GM04503 (cell line): ENCODE results near the gene KRTAP10-1.
"Not testable (repeated sequence)": the region's sequence is repeated elsewhere in the genome, so short reads cannot be mapped to it uniquely, and the experiment has no call there.

Source experiments
- DNase-seq: peaks from one replicate; pipeline ENCODE4 v3.0.0-alpha.2; 2012; ENCODE audit warnings: low read depth

The KRTAP10-1 gene, protein sequence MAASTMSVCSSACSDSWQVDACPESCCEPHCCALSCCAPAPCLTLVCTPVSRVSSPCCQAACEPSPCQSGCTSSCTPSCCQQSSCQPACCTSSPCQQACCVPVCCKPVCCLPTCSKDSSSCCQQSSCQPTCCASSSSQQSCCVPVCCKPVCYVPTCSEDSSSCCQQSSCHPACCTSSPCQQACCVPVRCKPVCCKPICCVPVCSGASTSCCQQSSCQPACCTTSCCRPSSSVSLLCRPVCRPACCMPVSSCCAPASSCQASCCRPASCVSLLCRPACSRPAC

DNA sequence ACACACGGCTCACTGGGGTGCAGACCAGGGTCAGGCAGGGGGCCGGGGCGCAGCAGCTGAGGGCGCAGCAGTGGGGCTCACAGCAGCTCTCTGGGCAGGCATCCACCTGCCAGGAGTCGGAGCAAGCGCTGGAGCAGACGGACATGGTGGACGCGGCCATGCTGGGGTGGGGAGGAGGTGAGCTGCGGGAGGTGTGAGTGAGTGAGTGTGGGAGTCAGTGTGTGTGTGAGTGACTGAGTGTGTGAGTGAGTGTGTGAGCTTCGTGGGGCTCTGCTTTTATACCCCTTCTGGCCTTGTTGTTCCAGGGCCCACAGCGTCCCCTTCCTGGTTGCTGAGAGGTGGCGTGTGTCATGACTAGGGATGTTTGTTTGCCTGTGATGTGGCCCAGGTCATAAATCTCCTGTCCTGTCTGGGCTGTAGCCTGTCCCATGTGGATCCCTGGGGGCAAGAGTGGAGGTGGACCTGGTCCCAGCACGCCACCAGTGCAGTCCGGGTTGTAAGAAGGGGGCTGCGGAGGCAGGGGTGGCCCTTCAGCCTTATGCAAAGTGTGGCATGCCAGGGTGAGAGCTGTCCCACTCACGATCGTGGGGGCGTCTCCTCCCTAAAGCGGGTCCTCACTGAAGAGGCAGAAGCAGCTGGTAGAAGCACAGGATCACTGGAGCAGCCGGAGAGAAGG lies at the start of gene KRTAP10-1:
Gene KRTAP10-1, minus strand, starts transcription at position 205 of the 676 bp plus-strand sequence. Its CDS starts 45 bp downstream, at position 160.
- no peak for DNase-seq

DNA sequence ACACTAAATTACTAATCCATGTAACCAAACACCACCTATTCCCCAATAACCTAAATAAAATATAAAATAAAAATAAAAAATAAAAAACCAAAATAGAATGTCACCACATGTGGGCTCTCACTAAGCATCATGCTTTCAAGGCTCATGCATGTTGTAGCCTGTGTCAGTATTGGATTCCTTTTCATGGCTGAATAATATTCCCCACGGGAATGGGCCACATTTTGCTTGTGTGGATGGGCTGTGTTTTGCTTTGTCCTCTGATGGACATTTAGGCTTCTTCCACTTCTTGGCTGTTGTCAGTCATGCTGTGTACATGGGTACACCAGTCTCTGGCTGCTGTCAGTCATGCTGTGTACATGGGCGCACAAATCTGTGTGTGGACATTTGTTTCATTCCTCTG lies 49.1 kb upstream of the KRTAP10-1 start:
- DNase-seq, result no peak

DNA sequence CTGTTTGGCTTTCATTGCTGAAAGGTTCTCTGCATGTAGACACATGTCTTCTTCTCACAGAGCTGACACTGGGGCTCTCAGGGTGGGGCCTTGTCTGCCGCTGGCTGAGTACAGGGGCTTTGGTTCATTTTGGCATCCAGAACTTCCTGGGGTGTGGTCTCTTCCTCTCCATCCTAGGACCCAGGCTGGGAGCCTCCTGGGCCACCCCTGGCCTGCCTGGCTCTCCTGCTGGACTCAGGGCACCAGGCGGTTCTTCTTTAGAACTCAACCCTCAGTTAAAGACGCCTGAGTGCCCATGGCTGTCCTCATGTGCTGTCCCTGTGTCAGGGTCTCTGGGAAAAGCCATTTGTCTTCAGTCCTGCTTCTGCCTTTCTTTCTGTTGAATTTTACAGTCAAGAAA lies 45.9 kb upstream of the KRTAP10-1 start:
- no peak for DNase-seq

DNA sequence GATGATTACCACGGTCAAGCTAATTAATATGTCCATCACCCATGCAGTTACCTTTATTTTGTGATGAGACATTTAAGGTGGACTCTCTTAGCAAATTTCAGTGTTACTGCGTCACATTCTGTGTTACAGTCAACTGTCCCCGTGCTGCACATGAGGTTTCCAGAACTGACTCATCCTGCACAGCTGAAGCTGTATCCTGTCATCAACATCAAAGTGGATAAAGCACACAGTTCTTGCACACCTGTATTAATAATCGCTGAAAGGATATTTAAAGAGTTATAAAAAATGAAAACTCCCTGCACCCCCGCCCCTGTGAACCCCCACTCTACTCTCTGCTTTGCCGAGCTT lies 43.8 kb upstream of the KRTAP10-1 start:
- no peak for DNase-seq

DNA sequence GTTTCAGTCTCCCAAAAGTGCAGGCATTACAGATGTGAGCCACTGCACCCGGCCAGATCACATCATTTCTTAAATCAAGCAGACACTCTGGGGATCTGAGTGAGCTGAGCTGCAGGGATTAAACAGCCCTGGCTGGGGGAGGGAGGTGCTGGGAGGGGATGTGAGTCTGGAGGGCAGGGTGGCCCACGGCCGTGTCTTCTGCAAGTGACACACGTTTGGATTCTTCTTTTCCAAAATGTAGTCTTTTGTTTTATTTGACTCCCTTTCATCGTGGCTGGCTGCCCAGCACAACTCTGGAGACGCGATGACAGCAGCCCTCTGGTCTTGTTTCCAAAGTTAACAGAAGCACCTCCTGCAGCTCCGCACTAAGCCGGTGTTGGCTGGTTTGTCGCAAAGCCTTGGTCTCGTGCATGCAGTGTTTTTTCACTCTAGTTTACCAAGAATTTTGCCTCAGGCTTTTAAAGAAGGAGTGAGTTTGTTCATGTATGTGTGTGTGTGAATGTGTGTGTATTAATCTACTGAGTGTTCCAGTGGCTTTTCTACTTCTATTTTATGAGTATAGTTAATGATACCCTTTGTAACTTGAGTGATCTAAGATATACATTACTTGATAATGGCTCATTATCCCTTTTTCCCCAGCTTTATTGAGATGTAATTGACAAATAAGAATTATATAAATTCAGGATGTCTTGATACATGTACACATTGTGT lies 43.2 kb upstream of the KRTAP10-1 start:
- DNase-seq, result no peak

DNA sequence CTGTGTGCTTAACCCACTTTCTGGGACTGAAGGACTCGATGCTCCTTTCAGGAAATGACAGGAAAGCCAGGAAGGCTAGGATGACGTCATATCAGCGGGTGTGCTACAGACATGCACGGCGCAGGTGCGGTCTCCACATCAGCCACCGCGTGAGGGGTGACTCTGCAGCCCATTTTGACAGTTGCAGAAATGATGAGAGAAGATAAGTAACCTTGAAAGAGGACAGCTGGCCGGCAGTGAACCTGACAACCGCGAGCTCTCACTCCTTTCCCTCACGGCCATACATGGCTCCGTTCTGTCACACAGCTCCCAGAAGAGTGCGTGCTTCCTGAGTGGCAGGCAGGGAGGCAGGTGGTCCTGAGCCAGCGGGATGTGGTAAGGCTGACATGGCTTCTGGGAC lies 42.1 kb upstream of the KRTAP10-1 start:
- no peak for DNase-seq

DNA sequence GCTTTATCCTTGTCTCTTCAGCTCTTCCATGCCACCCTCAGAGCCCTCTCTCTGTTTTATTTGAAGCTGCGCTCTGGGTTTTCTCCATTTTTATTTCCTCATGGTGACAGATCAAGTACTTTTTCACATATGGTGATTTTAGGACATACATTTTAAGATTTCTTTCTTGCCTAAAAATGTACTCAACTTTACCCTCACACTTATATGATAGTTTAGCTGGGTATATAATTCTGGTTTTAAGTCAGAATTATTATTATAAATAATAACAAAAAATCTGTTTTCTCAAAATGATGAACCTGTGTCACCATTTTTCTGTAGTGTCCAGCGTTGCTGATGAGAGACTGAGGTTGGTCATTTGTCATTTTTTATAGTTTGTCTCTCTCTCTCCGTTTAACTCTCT lies 41.2 kb upstream of the KRTAP10-1 start:
- DNase-seq, result no peak

DNA sequence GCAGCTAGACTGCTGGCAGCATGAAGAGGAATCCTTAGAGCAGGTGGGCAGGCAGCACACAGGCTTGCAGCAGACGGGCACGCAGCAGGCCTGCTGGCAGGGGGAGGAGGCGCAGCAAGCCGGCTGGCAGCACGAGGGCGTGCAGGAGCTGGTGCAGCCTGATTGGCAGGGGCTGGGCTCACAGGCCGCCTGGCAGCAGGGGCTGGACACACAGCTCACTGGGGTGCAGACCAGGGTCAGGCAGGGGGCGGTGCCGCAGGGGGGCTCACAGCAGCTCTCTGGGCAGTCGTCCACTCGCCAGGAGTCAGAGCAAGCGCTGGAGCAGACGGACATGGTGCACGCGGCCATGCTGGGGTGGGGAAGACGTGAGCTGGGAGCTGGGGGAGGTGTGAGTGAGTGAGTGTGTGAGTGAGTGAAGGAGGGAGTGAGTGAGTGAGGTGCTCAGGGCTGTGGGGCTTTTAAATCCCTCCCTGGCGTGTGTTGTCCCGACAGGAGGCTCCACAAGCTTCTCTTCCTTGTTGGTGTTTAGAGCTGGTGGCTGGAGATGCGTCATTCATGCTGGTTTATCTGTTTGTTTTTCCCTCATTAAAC lies 40.3 kb upstream of the KRTAP10-1 start, which contains the start of gene KRTAP10-5:
Gene KRTAP10-5, minus strand, starts transcription at position 374 of the 591 bp plus-strand sequence. Its CDS starts 26 bp downstream, at position 348.
- DNase-seq, result not testable (repeated sequence)

DNA sequence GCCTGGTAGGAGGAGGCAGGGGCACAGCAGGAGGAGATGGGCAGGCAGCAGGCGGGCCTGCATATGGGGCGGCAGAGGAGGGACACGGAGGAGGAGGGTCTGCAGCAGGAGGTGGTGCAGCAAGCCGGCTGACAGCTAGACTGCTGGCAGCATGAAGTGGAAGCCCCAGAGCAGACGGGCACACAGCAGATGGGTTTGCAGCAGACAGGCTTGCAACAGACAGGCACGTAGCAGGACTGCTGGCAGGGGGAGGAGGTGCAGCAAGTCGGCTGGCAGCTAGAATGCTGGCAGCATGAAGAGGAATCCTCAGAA lies 39.8 kb upstream of the KRTAP10-1 start:
- DNase-seq, result no peak

DNA sequence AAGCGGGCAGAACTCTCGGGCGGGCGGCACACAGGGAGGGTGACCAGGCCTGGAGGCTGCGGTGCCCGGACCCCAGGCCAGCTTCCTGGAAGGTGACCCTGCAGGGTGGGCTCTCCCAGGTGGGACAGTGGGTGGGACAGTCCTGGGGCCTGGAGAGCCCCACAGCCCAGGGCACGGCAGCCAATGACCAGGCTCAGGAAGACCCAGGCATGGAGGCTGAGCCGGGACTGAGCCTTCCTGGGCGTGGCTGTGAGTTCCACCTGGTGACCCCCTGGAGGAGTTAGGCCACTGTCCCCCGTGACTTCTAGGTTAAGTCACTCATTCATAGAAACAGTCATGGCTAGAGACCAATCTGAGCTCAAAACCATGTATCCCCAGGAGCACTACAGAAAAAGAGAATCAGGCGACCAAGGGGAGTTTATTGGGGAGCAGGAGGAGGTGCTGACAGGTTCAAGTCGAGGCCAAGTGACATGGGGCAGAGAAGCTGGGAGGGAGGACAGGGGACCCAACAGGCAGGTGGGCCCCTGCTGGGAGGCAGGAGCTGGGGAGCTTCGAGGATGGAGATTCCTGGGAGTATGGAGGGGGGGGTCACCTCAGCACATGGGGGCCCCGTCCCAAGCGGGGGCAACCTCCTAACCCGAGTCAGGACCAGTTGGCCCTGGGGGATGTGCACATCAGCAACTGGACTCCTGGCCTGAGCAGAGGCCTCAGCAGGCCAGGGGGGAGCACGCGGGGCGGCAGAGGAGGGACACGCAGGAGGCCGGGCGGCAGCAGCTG lies 39.2 kb upstream of the KRTAP10-1 start:
- DNase-seq, result no peak

DNA sequence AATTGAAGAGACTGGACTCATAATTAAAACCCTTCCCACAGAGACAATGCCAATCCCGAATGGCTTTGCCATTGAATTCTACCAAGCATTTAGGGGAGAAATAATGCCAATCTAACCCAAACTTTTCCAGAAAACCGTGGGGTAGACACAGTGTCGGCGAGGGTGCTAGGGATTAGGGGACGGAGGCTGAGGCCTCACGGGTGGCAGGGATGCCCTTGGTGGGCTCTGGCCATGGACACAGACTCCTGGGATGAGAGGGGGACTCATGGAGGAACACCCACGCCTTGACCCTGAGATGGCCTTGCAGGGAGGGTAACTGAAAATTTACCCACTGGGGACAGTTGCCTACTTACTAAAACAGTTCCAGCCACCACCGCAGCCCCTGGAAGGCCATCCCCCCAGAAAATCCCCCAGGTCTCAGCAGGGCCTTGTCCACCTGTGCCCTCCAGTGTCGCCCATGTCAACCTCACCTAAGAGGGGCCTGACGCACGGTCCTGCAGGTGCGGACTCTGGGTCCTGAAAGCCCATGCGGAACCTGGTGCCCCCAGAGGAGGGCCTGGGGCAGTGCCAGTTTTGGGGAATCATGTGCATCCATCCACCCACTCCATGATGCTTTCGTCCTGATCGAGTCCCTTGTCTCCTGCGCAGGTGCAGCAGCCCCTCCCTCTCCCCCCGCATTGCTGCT lies 38.5 kb upstream of the KRTAP10-1 start:
- no peak for DNase-seq

DNA sequence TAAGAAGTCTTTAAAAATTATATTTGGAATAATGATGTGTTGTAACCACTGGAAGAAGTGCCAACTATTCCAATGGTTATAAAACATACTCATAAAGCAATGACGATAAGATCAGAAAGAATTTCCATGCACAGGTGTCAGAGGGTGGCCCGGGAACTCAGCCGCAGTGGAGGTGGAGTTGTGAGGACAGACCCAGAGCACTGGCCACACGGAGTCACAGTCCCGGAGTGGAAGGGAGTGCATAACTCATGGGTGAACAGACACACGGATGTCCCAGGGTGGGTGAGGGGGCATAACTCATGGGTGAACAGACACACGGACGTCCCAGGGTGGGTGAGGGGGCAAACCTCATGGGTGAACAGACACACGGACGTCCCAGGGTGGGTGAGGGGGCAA lies 36.0 kb upstream of the KRTAP10-1 start:
- no peak for DNase-seq

DNA sequence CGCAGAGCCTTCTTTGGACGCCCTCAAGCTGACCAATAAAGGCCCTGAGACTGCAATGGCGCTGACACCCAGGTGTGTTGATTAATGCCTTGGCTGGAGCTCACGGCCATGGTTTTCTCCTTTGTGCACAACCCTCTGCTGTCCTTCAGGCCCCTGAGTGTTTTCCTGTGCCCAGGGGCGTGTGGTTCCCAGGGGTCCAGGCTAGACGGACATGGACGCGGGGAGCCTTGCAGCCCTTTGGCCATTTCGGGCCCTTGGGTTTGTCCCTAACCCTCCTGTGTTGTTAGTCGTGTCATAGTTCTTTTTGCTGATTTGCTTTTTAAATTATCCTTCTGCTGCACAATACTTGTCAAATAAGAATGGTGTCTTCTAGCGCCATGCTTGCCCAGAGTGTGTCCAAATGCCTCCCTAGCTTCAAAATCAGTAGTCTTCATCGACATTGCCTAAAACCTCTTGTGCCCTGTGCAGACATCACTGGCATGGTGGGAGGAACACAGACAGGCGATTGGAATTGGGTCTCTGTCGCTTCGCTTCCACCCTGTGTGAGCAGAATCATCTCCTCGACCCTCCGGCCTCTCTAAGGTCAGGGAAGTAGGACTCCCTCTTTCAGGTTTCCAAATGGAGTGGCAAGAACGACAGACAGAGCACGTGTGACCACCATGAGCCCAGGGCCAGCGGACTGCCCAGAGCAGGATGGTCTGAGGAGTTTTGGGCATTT lies 35.5 kb upstream of the KRTAP10-1 start:
- no peak for DNase-seq

DNA sequence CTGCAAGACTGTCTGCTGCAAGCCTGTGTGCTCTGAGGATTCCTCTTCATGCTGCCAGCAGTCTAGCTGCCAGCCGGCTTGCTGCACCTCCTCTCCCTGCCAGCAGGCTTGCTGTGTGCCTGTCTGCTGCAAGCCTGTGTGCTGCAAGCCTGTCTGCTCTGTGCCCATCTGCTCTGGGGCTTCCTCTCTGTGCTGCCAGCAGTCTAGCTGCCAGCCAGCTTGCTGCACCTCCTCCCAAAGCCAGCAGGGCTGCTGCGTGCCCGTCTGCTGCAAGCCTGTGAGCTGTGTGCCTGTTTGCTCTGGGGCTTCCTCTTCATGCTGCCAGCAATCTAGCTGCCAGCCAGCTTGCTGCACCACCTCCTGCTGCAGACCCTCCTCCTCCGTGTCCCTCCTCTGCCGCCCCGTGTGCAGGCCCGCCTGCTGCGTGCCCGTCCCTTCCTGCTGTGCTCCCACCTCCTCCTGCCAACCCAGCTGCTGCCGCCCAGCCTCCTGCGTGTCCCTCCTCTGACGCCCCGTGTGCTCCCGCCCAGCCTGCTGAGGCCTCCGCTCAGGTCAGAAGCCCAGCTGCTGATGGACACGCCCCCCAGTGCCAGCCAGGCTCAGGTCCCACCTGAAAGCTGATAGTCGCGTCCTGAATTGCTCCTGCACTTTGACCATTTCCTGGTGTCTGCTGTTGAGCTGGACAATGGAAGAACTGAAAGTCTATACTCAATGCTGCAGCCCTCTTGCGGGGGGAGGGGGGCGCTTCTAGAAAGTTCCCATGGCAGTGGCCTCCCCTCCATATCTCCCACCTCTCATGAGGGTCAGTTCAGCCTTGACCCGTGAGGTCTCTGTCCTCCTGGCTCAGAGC lies 34.7 kb upstream of the KRTAP10-1 start:
- no peak for DNase-seq

DNA sequence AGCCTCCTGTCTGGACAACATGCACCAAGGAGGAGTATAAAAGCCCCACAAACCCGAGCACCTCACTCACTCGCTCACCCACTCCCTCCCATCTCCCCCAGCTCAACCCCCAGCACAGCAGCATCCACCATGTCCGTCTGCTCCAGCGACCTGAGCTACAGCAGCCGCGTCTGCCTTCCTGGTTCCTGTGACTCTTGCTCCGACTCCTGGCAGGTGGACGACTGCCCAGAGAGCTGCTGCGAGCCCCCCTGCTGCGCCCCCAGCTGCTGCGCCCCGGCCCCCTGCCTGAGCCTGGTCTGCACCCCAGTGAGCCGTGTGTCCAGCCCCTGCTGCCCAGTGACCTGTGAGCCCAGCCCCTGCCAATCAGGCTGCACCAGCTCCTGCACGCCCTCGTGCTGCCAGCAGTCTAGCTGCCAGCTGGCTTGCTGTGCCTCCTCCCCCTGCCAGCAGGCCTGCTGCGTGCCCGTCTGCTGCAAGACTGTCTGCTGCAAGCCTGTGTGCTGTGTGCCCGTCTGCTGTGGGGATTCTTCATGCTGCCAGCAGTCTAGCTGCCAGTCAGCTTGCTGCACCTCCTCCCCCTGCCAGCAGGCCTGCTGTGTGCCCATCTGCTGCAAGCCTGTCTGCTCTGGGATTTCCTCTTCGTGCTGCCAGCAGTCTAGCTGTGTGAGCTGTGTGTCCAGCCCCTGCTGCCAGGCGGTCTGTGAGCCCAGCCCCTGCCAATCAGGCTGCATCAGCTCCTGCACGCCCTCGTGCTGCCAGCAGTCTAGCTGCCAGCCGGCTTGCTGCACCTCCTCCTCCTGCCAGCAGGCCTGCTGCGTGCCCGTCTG lies 33.8 kb upstream of the KRTAP10-1 start, which contains the start of gene KRTAP10-4:
Gene KRTAP10-4, plus strand, starts transcription at position 100 of the 827 bp plus-strand sequence. Its CDS starts 30 bp downstream, at position 130.
- not testable (repeated sequence) for DNase-seq

DNA sequence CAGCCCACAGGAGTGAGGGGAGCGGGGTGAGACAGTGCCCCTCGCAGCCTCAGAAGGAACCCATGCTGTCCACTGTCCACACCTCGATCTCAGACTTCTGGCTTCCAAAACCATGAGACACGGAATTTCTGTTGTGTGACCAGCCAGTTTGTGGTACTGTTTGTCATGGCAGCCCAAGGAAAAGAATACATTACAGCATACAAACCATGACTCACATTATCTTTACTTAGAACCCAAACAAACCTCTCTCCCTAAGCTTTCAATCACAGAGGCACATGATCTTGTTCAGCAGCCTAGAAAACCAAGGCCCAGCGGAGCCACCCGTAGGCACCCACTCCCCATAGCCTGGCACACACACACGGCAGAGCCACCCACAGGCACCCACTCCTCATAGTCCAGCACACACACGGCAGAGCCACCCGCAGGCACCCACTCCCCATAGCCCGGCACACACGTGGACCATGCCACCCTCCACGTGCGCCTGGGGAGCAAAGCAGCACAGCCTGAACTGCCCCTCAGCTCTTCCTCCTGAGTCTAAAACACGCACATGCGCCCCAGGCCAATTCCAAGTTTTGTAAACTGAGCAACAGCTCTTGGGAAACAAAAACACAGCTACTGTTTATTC lies 33.1 kb upstream of the KRTAP10-1 start:
- DNase-seq, result no peak

DNA sequence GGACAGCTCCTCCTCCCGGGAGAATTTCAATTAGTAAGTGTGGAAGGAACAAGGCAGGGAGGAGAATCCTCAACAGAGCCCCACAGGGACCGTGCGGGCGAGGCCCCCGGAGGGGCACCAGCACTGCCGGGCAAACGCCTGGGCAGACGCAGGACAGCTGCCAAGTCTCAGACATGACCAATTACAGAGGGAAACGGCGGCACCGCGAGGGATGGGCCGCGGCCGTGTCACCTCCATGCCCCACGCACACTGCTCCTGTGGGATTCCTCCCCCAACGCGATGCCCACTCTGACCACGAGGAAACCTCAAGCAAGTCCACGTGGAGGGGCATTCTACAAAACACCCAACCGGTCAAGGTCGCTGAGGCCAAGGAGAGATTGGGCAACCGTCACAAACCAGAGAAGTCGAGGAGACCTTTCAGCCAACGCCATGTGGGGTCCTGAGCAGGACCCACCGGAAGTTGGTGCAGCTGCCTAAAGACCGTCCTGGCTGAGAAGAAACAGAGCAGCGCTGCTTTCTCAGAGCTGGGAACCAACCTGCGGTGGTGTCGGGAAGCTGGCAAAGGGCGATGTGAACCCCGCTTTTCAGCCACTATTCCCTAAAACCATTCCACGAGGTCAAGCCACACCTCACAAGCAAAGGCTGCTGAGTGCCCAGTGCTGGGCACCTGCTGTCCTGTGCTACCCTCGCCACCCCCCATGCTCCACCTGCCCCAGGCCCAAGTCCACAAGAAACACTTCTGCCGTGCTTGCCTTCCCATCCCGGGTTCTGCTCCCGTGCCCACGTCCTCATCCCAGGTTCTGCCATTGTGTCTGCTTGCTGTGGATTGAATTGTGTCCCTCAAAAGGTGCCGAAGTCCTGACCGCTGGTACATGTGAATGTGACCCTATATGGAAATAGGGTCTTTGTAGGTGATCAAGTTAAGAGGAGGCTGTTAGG lies 32.1 kb upstream of the KRTAP10-1 start:
- no peak for DNase-seq
